Stomach (tissue), 4 donors: Measurements from ENCODE around the gene RRP12.

Source experiments
- EP300 ChIP-seq: sonication (generic); formaldehyde crosslinking; IDR thresholded peaks from one replicate; pipeline ENCODE4 v1.6.1; 2017; ENCODE audit warnings: antibody characterized with exemption
- POLR2A ChIP-seq, 4 donors: fragments of 450-650 bp; IDR thresholded peaks; one replicate each; pipeline ENCODE4 v1.6.1; 2016; ENCODE audit warnings: antibody characterized with exemption in 4 of 4, control low read depth in 2 of 4, mild to moderate bottlenecking in 1 of 4, moderate library complexity in 1 of 4
- POLR2AphosphoS5 ChIP-seq, 3 donors: sonication (generic); formaldehyde crosslinking; IDR thresholded peaks; one replicate each; pipeline ENCODE4 v1.6.1; 2016; ENCODE audit warnings: antibody characterized with exemption in 3 of 3
- TF ChIP-seq, protein P1 (sequence below), 7 experiments: fragments of 450-650 bp in 4 of 7; fragments of 200-600 bp in 3 of 7; sonication (generic) in 3 of 7; IDR thresholded peaks; one replicate each; pipeline ENCODE4 v1.5.1; 2016 to 2019; ENCODE audit warnings: antibody characterized with exemption in 7 of 7, control low read depth in 2 of 7, mild to moderate bottlenecking in 1 of 7

DNA sequence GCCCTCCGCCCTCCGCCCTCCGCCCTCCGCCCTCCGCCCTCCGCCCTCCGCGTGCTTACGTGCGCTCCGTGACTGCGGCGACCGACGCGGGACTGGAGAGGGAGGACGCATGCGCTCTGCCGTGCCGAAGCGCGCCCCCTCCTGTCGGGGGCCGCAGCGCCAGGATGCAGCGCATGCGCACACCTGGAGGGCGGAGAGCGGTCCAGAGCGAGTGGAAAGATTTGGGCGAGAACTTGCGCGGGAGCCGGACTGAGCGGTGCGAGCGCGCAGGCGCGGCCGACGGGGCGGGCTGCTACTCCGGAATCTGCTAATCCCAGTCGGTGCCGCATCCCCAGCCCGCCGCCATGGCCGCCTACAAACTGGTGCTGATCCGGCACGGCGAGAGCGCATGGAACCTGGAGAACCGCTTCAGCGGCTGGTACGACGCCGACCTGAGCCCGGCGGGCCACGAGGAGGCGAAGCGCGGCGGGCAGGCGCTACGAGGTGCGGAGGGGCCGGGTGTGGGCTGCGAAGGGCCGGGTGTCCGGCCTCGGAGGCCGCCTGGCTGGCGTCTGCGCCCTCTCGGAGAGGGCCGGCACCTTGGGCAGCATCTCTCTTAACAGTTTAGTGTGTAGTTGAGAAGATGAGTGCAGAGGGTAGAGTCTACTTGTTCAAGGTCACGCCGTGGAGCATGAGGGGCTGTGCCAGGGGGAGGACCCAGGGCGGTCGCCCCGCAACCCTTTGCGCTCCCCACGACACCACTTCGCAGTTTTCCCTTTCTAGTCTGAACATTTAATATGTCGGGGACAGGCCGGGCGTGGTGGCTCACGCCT lies 25.0 kb upstream of the RRP12 start, which contains the start of gene PGAM1:
- TF ChIP-seq, protein P1, sequence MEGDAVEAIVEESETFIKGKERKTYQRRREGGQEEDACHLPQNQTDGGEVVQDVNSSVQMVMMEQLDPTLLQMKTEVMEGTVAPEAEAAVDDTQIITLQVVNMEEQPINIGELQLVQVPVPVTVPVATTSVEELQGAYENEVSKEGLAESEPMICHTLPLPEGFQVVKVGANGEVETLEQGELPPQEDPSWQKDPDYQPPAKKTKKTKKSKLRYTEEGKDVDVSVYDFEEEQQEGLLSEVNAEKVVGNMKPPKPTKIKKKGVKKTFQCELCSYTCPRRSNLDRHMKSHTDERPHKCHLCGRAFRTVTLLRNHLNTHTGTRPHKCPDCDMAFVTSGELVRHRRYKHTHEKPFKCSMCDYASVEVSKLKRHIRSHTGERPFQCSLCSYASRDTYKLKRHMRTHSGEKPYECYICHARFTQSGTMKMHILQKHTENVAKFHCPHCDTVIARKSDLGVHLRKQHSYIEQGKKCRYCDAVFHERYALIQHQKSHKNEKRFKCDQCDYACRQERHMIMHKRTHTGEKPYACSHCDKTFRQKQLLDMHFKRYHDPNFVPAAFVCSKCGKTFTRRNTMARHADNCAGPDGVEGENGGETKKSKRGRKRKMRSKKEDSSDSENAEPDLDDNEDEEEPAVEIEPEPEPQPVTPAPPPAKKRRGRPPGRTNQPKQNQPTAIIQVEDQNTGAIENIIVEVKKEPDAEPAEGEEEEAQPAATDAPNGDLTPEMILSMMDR (IDR thresholded peaks at IDR 0.05), result peak in 5 of 7 experiments; percentile 11 to 68 (median 66)
- peak; percentile 86 to 96 (median 93) for TF ChIP-seq POLR2AphosphoS5 (IDR thresholded peaks at IDR 0.05)
- TF ChIP-seq POLR2A (IDR thresholded peaks at IDR 0.05), result peak in 1 of 4 donors; percentile 16
- TF ChIP-seq EP300, result no peak
